Right lung (tissue), 5 donors: ENCODE measurements around the gene CPZ. TPM values are rescaled to one million over a fixed set of nuclear protein-coding genes. Genes with fewer than 3 reads are reported as not detected.
"Not testable (repeated sequence)": the region's sequence is repeated elsewhere in the genome, so short reads cannot be mapped to it uniquely, and the experiment has no call there.

Experiments used
- DNase-seq, 2 donors: peaks; one replicate each; pipeline ENCODE4 v3.0.0-alpha.2; 2013
- polyA plus RNA-seq, 5 donors: library from polyadenylated mRNA; unstranded; fragments of 120-200 nt; gene quantifications; one replicate each; pipeline versions ENCODE4 v1.2.1 to v1.2.3, GENCODE V29; 2013; ENCODE audit warnings: inconsistent platforms in 1 of 5, low replicate concordance in 1 of 5; ENCODE audit not compliant: insufficient read length in 5 of 5, insufficient read depth in 1 of 5

CPZ gene
- polyA plus RNA-seq, 5 donors: 1.3 to 4.7 (median 3.0) TPM

- DNase-seq: no peak
These were observed 17.3 kb downstream of the CPZ start for GRCh38 chr4:8609824-8610350.

- no peak for DNase-seq
These were observed 18.5 kb downstream of the CPZ start for GRCh38 chr4:8610858-8611616.

- no peak for DNase-seq
These were observed 20.1 kb downstream of the CPZ start for GRCh38 chr4:8612646-8613045.

- no peak for DNase-seq
These were observed 21.1 kb downstream of the CPZ start for GRCh38 chr4:8613421-8614364.

- no peak for DNase-seq
These were observed 22.0 kb downstream of the CPZ start for GRCh38 chr4:8614365-8615193.

- DNase-seq: no peak
These were observed 22.8 kb downstream of the CPZ start for GRCh38 chr4:8615366-8615765.

GRCh38 chr4:8615921-8616787 lies 23.6 kb downstream of the CPZ start:
- no peak for DNase-seq

- no peak for DNase-seq
These were observed 24.3 kb downstream of the CPZ start for GRCh38 chr4:8616831-8617230.

GRCh38 chr4:8617486-8618040 lies 25.0 kb downstream of the CPZ start:
- DNase-seq: no peak

GRCh38 chr4:8618421-8618820 lies 25.9 kb downstream of the CPZ start:
- DNase-seq: no peak

- DNase-seq: no peak
These were observed 26.6 kb downstream of the CPZ start for GRCh38 chr4:8618961-8619720.

- not testable (repeated sequence) for DNase-seq
These were observed 28.6 kb downstream of the CPZ start for GRCh38 chr4:8621135-8621534.

- DNase-seq: not testable (repeated sequence)
These were observed 32.2 kb downstream of the CPZ start for GRCh38 chr4:8624601-8625272.

- DNase-seq: not testable (repeated sequence)
These were observed 37.8 kb downstream of the CPZ start for GRCh38 chr4:8630240-8630905.

GRCh38 chr4:8631896-8632295 lies 39.3 kb downstream of the CPZ start:
- not testable (repeated sequence) for DNase-seq

GRCh38 chr4:8634773-8635172 lies 42.2 kb downstream of the CPZ start:
- DNase-seq: not testable (repeated sequence)

GRCh38 chr4:8635897-8636554 lies 43.5 kb downstream of the CPZ start:
- DNase-seq: not testable (repeated sequence)
